Amniotic stem cell (primary cell): Measurements from ENCODE around the gene TAF3.

Experiments
- DNase-seq: peaks from one replicate; lab custom pipeline; 2025; lab: John Stamatoyannopoulos, UW

The TAF3 gene

GRCh38 chr10:8057636-8058273, 239.4 kb downstream of the TAF3 start:
- DNase-seq, result no peak

- DNase-seq, result no peak
Observed at GRCh38 chr10:8058274-8059111, 240.2 kb downstream of the TAF3 start.

GRCh38 chr10:8059191-8059936, 241.1 kb downstream of the TAF3 start:
- no peak for DNase-seq

GRCh38 chr10:8060010-8060703, 241.9 kb downstream of the TAF3 start:
- DNase-seq, result no peak

- no peak for DNase-seq
Observed at GRCh38 chr10:8060704-8061121, 242.4 kb downstream of the TAF3 start.

GRCh38 chr10:8061274-8062211, 243.2 kb downstream of the TAF3 start:
- no peak for DNase-seq

- no peak for DNase-seq
Observed at GRCh38 chr10:8063128-8063908, 245.0 kb downstream of the TAF3 start.

- DNase-seq, result no peak
Observed at GRCh38 chr10:8063935-8064334, 245.6 kb downstream of the TAF3 start.

- DNase-seq, result no peak
Observed at GRCh38 chr10:8064436-8064835, 246.1 kb downstream of the TAF3 start.

GRCh38 chr10:8065651-8066050, 247.3 kb downstream of the TAF3 start:
- DNase-seq, result no peak

- no peak for DNase-seq
Observed at GRCh38 chr10:8066124-8066523, 247.8 kb downstream of the TAF3 start.
